ACC112 (cell line): ENCODE measurements around the gene RBFOX2.
"Not testable (repeated sequence)": the region's sequence is repeated elsewhere in the genome, so short reads cannot be mapped to it uniquely, and the experiment has no call there.

Source experiments
- H2AFZ ChIP-seq: fragments of 200-600 bp; sonication (generic); one replicate; pipeline ENCODE4 v1.6.0; 2017; ENCODE audit warnings: antibody characterized with exemption, low read length; ENCODE audit not compliant: unreplicated experiment
- H3K27ac ChIP-seq: fragments of 200-600 bp; sonication (generic); 2 replicates; pipeline ENCODE4 v1.5.1; 2014; ENCODE audit warnings: low read depth, mild to moderate bottlenecking, antibody characterized with exemption, low read length, moderate library complexity
- H3K27me3 ChIP-seq: fragments of 200-600 bp; sonication (generic); 2 replicates; pipeline ENCODE4 v1.6.1; 2014; ENCODE audit warnings: mild to moderate bottlenecking, antibody characterized with exemption, low read length, moderate library complexity, mixed read lengths; ENCODE audit not compliant: insufficient read depth
- H3K36me3 ChIP-seq: fragments of 200-600 bp; sonication (generic); 2 replicates; pipeline ENCODE4 v1.6.1; 2016; ENCODE audit warnings: mild to moderate bottlenecking, antibody characterized with exemption, low read length, moderate library complexity, mixed read lengths; ENCODE audit not compliant: insufficient read depth
- H3K4me1 ChIP-seq: fragments of 200-600 bp; sonication (generic); one replicate; pipeline ENCODE4 v1.6.1; 2016; ENCODE audit warnings: low read length, mixed read lengths; ENCODE audit not compliant: insufficient read depth, unreplicated experiment, control insufficient read depth
- H3K4me3 ChIP-seq: fragments of 200-600 bp; sonication (generic); 2 replicates; pipeline ENCODE4 v1.5.1; 2014; ENCODE audit warnings: mild to moderate bottlenecking, low read depth, low read length
- H3K79me2 ChIP-seq: fragments of 200-600 bp; sonication (generic); one replicate; pipeline ENCODE4 v1.6.0; 2016; ENCODE audit warnings: low read length; ENCODE audit not compliant: control insufficient read depth, unreplicated experiment, insufficient read depth

The RBFOX2 gene, protein sequence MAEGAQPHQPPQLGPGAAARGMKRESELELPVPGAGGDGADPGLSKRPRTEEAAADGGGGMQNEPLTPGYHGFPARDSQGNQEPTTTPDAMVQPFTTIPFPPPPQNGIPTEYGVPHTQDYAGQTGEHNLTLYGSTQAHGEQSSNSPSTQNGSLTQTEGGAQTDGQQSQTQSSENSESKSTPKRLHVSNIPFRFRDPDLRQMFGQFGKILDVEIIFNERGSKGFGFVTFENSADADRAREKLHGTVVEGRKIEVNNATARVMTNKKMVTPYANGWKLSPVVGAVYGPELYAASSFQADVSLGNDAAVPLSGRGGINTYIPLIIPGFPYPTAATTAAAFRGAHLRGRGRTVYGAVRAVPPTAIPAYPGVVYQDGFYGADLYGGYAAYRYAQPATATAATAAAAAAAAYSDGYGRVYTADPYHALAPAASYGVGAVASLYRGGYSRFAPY

DNA sequence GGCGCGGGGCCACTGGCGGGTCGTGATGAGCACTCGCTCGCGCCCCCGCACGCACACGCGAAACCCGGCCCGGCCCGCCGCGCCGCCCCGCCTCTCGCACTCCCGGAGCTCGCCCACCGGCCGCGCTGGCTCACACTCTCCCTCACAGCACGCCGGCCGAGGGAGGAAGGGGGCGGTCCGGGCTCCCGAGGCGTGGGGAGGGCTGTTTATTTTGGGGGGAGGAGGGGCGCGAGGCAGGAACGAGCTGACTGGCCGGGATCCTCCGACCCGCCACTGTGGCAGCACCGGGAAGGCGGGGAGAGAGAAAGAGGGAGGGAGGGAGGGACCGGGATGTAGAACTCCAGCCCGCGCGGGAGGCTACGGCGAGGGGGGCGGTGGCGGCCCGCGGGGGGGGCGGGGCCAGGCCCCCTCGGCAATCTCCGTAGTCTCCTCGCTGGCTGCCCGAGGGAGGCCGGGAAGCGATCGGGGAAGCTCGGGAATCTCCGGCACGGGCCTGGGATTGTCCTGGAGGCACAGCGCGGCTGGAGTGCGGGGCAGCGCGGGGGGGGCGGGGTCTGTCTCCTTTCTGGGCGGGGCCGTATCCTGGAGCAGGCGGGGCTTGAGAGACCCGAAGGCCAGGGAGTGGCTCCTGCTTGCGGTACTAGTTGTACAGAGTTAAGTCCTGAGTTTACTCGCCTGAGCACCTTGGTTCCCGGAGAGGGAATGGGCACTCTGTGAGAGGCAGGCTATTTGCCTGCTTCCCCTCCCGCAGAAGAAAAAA, at the start of gene RBFOX2:
TSS of gene RBFOX2 (minus strand) at position 179 of the 760 bp plus-strand sequence. CDS start 399 bp downstream, outside the sequence.
- Histone ChIP-seq H3K79me2 (peaks cover 36% of the 10 kb centered on the region), H3K4me1 (no peaks in the 10 kb centered on the region), H3K36me3 (no peaks in the 10 kb centered on the region), H3K27ac (peak within 1 kb of the TSS; percentile 26; the same call in 1 of the 2 replicates), H3K27me3 (no peaks in the 10 kb centered on the region), H2AFZ (peak within 1 kb of the TSS; percentile 69), H3K4me3 (peak within 1 kb of the TSS; percentile 94)

DNA sequence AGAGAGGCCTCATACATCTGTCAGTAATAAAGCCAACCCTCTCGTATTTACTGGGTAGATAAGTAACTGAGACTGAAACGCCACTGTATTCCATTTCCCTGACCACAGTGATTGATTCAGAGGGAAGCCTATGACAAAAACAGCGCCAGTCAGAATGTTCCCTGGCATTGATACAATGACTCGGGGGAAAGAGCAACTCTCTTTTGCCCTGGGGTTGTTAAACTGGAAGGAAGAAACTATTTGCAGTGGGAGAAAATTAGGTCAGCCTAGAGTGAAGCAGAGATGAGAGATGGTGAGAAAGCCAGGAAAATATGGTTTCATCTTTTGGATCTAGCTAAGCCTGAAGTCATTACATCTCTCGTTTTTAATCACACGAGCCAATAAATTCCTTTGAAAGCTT, 48.6 kb upstream of the RBFOX2 start:
- Histone ChIP-seq H3K79me2 (no peaks in the 10 kb centered on the region), H3K4me1 (peaks cover 7% of the 10 kb centered on the region), H3K4me3 (no peak overlapping the region), H3K36me3 (no peaks in the 10 kb centered on the region), H3K27ac (no peak overlapping the region), H2AFZ (peak overlapping the region; percentile 23), H3K27me3 (no peaks in the 10 kb centered on the region)

DNA sequence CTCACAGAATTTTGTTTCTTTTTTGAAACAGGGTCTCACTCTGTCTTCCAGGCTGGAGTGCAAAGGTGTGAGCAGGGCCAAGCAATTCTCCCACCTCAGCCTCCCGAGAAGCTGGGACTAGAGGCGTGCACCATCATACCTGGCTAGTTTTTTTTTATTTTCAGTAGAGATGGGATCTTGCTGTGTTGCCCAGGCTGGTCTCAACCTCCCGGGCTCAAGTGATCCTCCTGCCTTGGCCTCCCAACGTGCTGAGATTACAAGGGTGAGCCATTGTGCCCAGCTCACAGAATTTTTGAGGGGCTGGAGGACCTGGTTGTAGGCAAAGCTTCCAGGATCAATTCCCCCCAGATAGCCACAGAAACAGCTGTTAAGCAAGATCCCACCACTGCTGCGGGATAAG, 47.1 kb upstream of the RBFOX2 start:
- Histone ChIP-seq H3K27ac (no peak overlapping the region), H3K79me2 (no peaks in the 10 kb centered on the region), H3K4me1 (peaks cover 4% of the 10 kb centered on the region), H3K36me3 (no peaks in the 10 kb centered on the region), H2AFZ (no peak overlapping the region), H3K27me3 (no peaks in the 10 kb centered on the region), H3K4me3 (no peak overlapping the region)

DNA sequence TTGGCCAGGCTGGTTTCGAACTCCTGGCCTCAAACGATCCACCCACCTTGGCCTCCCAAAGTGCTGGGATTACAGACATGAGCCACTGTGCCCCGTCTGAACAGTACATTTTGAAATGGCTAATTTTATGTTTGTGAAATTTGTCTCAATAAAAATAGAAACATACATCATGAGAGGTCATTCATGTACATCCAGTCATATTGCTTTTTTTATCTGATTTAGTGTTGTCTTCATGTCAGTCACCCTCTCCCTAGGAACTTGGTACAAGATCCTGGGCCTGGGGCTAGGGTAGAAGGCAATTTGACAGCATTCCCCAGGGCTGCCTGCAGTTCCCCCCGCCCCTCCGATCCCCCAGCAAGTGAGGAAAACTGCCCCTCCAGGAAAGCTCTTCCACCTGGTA, 46.6 kb upstream of the RBFOX2 start:
- no peaks in the 10 kb centered on the region for H3K36me3 ChIP-seq
- no peak overlapping the region for H3K4me3 ChIP-seq
- no peak overlapping the region for H3K27ac ChIP-seq
- H3K4me1 ChIP-seq = peaks cover 4% of the 10 kb centered on the region
- no peaks in the 10 kb centered on the region for H3K79me2 ChIP-seq
- H2AFZ ChIP-seq = no peak overlapping the region
- H3K27me3 ChIP-seq = no peaks in the 10 kb centered on the region

DNA sequence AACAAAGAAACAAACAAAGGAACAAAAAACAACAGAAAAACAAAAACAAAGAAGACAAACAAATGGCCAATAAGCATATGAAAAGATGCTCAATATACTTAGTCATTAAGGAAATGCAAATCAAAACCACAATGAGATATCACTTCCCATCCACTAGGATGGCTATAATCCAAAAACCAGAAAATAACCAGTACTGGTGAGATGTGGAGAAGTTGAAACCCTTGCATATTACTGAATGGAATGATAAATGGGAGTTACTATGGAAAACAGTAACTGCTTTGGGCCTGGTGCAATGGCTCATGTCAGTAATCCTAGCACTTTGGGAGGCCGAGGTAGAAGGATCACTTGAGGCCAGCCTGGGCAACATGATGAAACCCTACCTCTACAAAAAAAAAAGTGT, 44.9 kb upstream of the RBFOX2 start:
- H3K4me3 ChIP-seq = no peak overlapping the region
- H3K27me3 ChIP-seq = no peaks in the 10 kb centered on the region
- no peak overlapping the region for H3K27ac ChIP-seq
- H3K36me3 ChIP-seq = no peaks in the 10 kb centered on the region
- no peaks in the 10 kb centered on the region for H3K79me2 ChIP-seq
- no peak overlapping the region for H2AFZ ChIP-seq
- H3K4me1 ChIP-seq = peaks cover 4% of the 10 kb centered on the region

DNA sequence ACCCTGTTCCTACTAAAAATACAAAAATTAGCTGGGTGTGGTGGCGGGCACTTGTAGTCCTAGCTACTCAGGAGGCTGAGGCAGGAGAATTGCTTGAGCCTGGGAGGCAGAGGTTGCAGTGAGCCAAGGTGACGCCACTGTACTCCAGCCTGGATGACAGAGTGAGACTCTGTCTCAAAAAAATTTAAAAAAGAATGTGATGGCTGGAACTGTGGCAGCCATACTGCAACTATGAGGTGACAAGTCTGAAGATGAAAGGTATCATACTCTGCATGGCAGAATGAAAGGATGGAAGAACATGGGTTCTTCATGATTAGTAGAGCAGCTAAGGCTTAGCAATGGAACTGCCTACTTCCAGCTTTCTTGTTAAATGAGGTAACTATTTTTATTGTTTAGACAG, 42.0 kb upstream of the RBFOX2 start:
- not testable (repeated sequence) for H3K27me3 ChIP-seq, H2AFZ ChIP-seq, H3K79me2 ChIP-seq, H3K4me1 ChIP-seq, H3K4me3 ChIP-seq, H3K27ac ChIP-seq, H3K36me3 ChIP-seq

DNA sequence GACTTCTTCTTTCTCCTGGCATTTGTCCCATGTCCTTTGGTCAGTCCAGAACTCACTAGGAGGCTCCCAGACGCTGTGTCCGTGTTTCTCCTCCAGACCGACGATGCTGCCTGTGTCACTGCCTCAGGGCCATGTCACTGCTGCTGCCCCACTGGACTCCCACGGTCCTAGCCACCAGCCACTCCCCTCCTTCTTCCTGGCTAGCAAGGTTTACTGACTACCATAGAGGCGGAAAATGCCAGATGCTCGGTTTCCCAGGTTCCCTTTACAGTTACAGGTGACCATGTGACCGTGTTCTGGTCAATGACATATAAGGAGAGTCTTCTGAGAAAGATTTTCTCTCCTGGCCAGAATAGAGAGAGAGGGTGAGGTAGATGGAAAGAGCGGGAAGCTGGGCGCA, 40.7 kb upstream of the RBFOX2 start:
- no peaks in the 10 kb centered on the region for H3K4me1 ChIP-seq
- H3K4me3 ChIP-seq = no peak overlapping the region
- H2AFZ ChIP-seq = no peak overlapping the region
- H3K27me3 ChIP-seq = no peaks in the 10 kb centered on the region
- H3K27ac ChIP-seq = no peak overlapping the region
- no peaks in the 10 kb centered on the region for H3K79me2 ChIP-seq
- H3K36me3 ChIP-seq = no peaks in the 10 kb centered on the region

DNA sequence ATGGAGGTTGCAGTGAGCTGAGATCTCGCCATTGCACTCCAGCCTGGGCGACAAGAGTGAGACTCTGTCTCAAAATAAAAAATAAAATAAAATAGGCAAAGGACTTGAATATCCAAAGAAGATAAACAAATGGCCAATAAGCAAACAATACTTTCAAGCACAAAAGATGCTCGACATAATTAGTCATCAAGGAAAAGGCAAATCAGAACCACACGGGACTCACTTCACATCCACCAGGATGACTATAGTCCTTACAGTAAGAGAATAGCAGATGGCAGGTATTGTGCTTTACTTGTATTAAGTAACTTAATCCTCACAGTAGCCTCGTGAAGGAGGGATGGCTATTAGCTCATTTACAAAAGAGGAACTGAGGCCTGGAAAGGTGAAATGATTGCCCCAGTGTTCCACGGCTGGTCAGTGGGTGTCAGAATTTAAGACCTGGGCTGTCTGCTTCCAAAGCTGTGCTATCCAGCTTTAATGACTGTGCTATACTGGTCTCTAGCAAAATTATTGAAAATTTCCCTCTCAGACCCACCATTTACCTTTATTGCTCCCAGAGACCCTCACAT, 40.2 kb upstream of the RBFOX2 start:
- Histone ChIP-seq H2AFZ (no peak overlapping the region), H3K27me3 (no peaks in the 10 kb centered on the region), H3K36me3 (no peaks in the 10 kb centered on the region), H3K4me3 (no peak overlapping the region), H3K27ac (no peak overlapping the region), H3K79me2 (no peaks in the 10 kb centered on the region), H3K4me1 (no peaks in the 10 kb centered on the region)

DNA sequence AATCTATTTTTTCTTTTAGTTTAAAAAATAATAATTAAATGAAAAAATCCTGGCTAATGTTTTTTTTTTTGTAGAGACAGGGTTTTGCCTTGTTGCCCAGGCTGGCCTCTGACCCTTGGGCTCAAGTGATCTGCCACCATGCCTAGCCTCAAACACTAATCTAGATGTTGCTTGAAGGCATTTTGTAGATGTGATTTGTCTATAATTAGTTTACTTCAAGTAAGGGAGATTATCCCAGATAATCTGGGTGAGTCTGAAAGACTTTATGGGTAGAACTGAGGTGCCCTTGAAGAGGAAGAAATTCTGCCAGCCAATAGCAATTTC, 38.6 kb upstream of the RBFOX2 start:
- H3K27me3 ChIP-seq = no peaks in the 10 kb centered on the region
- H3K27ac ChIP-seq = no peak overlapping the region
- no peaks in the 10 kb centered on the region for H3K79me2 ChIP-seq
- H3K36me3 ChIP-seq = no peaks in the 10 kb centered on the region
- no peak overlapping the region for H2AFZ ChIP-seq
- no peak overlapping the region for H3K4me3 ChIP-seq
- no peaks in the 10 kb centered on the region for H3K4me1 ChIP-seq

DNA sequence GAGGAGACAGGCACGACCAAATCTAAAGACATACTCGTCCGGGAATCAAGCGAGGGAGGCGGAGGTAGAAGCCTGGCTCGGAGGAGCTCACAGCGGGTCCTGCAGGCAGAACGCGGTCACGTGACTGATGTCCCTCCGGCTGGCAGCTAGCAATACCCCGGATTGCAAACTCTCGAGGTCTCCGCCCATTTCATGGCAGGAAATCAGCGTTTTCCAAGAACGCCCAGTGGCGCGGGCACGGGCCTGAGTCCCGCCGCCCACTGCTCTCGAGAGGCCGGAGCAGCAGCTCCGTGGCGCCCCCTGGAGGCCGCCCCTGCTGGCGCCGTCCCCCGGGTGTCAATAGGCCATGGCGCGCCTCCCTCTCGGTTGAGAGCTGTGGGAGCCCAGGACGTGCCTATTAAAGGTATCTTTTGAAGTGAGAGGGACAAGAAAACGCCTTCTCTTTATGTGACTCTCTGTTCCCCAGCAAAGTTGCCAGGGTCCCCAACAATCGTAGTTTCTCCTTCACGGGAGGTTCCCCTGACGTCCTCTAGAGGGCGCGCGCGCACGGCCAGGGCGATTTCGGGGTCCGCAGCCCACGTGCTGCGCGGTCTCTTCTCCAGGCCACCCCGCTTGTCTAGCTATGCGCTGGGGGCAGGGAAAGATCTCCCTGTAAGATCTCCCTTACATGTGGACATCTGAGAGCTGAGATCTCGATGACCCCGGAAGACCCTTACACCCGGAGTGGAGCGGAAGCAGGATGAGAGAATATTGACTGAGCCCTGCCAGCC, 37.3 kb upstream of the RBFOX2 start:
- peak overlapping the region; percentile 74 for H3K4me3 ChIP-seq
- peak overlapping the region; percentile 51; the same call in 1 of the 2 replicates for H3K27ac ChIP-seq
- no peaks in the 10 kb centered on the region for H3K27me3 ChIP-seq
- H3K4me1 ChIP-seq = no peaks in the 10 kb centered on the region
- H2AFZ ChIP-seq = peak overlapping the region; percentile 83
- no peaks in the 10 kb centered on the region for H3K36me3 ChIP-seq
- H3K79me2 ChIP-seq = no peaks in the 10 kb centered on the region
